Measurements from ENCODE around the gene NOTCH3.

The NOTCH3 gene

DNA sequence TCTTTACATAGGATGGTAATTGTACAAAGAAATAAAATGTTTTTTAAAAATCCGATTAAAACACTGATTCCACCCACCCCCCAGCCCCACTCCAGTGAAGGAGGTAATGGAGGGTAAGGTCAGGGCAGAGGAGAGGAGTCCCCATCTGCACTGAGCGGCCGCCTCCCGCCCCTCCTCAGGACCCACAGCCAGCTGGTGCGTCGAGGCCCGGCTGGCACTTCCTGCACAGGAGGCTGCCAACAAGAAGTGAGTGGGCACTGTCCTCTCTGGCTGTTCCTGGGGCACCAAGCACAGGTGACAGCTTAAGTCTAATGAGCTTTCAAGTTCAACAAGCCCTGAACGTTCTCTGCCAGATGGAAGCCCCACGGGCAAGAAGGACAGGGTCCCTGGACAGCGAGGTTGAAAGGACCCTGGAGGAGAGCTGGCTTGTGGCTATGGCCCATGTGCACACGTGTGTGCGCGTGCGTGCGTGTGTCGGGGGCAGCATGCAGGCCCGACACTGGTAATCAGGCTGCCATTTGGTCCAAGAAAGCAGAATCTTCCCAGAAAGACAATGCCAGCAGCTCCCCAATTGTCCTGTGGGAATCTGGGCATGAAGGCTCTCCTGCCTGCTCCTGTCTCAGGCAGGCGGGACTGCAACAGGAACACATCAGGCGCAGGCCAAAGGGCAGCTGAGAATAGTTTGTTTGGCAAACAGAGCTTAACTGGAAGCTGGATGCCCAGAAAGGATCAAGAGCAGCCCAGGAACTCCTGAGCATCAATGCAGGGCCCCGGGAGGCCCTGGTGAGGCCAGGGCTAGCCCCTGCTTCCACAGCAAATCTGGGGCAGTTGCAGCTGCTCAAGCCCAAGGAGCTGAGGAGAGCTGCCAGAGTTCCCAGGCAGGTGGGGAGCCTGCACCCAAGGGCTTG lies 46.6 kb upstream of the NOTCH3 start:
- no peak overlapping the region for H3K4me3 ChIP-seq (ENCODE audit: low read length)
- no peak for TF ChIP-seq CTCF (conservative IDR thresholded peaks at IDR 0.05; ENCODE audit: low read length)
- DNase-seq (ENCODE audit: low read depth): no peak

GRCh38 chr19:15246198-15246481 lies 45.3 kb upstream of the NOTCH3 start:
- no peak for TF ChIP-seq CTCF (conservative IDR thresholded peaks at IDR 0.05; ENCODE audit: low read length)
- no peak overlapping the region for H3K4me3 ChIP-seq (ENCODE audit: low read length)
- no peak for DNase-seq (ENCODE audit: low read depth)

DNA sequence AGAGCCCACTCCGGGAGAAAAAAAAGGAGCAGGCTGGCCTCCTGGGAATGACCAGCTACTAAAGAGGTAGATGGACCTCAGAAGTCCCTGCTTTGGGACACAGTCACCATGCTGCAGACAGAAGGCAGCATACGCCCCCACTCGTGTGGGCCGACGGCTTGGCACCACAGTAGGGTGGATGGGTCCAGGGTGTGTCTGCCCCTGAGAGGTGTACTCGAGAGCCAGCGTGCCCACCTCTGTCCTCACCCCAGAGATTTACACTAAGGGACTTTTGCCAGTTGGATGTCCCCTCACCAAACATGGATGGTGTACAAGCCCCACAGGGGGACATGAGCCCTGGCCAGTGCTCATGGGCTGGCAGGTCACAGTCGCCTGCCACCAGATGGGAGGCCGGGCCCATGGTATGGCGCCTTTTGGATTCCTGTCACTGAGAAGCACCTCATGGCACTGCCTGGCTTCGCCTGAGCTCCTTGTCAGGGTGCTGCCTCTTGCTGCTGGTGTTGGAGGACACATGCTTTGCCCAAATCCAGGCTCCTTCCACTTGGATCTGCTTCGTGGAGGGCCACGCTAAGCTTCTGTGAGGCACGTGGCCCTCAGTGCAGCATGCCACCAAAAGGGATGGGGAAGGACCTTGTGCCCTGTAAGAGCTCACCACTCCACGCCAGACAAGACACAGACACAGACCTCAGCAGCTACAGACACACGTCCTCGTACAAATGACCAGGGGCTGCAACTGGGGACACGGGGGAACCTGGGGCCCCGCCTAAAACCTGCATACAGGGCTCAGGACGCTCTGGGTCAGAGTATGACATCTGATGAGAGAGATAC lies 44.8 kb upstream of the NOTCH3 start:
- DNase-seq (ENCODE audit: low read depth): no peak
- no peak for TF ChIP-seq CTCF (conservative IDR thresholded peaks at IDR 0.05; ENCODE audit: low read length)
- no peak overlapping the region for H3K4me3 ChIP-seq (ENCODE audit: low read length)

GRCh38 chr19:15244808-15245207 lies 44.0 kb upstream of the NOTCH3 start:
- DNase-seq (ENCODE audit: low read depth): no peak
- H3K4me3 ChIP-seq (ENCODE audit: low read length): no peak overlapping the region
- no peak for TF ChIP-seq CTCF (conservative IDR thresholded peaks at IDR 0.05; ENCODE audit: low read length)

DNA sequence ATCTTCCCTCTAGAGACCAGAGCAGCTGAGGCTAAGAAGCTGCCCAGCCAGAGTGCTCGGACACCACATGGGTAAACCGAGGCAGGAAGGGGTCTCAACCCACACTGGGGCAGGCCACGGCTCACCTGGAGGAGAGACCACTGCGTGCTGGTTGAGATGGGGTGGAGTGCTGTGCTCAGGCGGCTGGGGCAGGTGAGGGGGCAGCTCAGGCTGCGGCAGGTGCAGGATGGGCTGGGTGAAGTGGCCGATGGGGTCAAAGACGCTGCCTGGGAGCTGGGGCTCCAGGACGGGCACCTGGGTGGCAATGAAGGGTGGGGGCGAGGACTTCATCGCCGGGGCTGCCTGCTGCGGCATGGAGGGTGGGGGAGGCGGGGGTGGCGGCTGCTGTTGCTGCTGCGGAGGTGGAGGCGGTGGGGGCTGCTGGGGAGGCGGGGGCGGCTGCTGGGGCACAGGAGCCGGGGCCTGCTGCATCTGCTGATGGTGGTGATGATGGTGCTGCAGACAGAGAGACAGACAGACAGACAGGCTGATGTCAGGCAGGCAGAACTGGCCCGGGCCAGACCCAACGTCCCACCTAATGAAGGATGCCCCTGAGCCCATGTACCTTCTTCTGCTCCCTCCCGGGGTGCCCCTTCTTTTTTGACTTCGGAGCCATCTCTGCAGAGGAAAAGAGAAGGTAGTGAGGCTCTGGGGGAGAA lies 43.5 kb upstream of the NOTCH3 start:
- DNase-seq (ENCODE audit: low read depth): no peak
- TF ChIP-seq CTCF (conservative IDR thresholded peaks at IDR 0.05; ENCODE audit: low read length): no peak
- H3K4me3 ChIP-seq (ENCODE audit: low read length): no peak overlapping the region

DNA sequence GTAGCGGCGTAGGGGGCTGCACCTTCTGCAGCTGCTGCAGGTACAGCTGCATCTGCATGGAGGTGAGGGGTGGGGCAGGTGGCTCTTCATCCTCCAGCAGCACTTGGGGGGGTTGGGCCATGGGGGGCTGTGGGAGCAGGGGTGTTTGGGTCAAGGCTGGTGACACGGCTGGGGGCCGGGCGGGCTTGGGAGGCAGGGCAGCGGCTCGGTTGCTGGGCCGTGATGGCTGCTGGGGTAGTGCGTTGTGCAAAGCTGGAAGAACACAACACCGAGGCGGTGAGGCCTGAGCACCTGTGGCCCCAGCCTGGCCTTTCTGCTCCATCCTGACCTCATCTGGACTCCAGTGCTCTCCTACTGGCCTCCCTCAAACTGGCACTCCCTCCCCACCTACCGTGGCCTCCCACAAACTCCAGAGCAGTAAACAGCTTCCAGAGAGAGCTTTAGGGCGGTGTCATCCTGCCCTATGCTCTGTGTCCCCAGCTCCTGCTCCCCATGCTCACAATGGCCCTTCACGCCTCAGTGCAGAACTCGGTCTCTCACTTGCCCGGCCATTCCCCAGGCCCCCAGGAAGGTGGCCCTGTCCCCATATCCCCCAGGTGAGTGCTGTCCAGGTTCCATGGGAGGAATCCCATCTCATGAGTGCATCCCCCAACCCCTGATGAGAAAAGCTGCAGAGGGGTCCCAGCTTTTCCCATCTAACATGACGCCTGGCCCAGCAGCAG lies 42.6 kb upstream of the NOTCH3 start:
- no peak for TF ChIP-seq CTCF (conservative IDR thresholded peaks at IDR 0.05; ENCODE audit: low read length)
- DNase-seq (ENCODE audit: low read depth): no peak
- H3K4me3 ChIP-seq (ENCODE audit: low read length): no peak overlapping the region

All from AG10803 (cell line).